IPS DF 6.9 (cell line): ENCODE results near the gene SCGB1D4.
"Not testable (repeated sequence)": the region's sequence is repeated elsewhere in the genome, so short reads cannot be mapped to it uniquely, and the experiment has no call there.

Source experiments
- DNase-seq: peaks from one replicate; pipeline ENCODE4 v3.0.0-alpha.2; 2013; ENCODE audit warnings: low read depth, low spot score
- H3K27ac ChIP-seq: one replicate; pipeline ENCODE4 v1.5.1; 2013; ENCODE audit warnings: low read length, control low read depth
- H3K27me3 ChIP-seq: 2 replicates; pipeline ENCODE4 v1.6.1; 2013; ENCODE audit warnings: mild to moderate bottlenecking, low read length; ENCODE audit not compliant: control insufficient read depth, insufficient read depth
- H3K36me3 ChIP-seq: 2 replicates; pipeline ENCODE4 v1.6.1; 2013; ENCODE audit warnings: low read length; ENCODE audit not compliant: control insufficient read depth, insufficient read depth
- H3K4me1 ChIP-seq: 2 replicates; pipeline ENCODE4 v1.6.1; 2013; ENCODE audit warnings: low read length; ENCODE audit not compliant: control insufficient read depth, insufficient read depth
- H3K4me3 ChIP-seq: 2 replicates; pipeline ENCODE4 v1.5.1; 2013; ENCODE audit warnings: mild to moderate bottlenecking, low read length
- H3K9me3 ChIP-seq: 2 replicates; pipeline ENCODE4 v1.6.1; 2013; ENCODE audit warnings: low read length, inconsistent platforms; ENCODE audit not compliant: control insufficient read depth, insufficient read depth
- WGBS: extraction: QIAGEN DNeasy Blood & Tissue Kit; methylation state at CpG from one replicate; pipeline ENCODE4 v1.1.7; 2013; ENCODE audit warnings: mixed read lengths, missing lambda C conversion rate; ENCODE audit not compliant: insufficient read length, insufficient coverage; 5-methylcytosine and 5-hydroxymethylcytosine counted together

SCGB1D4 gene

GRCh38 chr11:62331264-62331663, 32.4 kb upstream of the SCGB1D4 start:
- not testable (repeated sequence) for H3K4me3 ChIP-seq, H3K9me3 ChIP-seq, H3K4me1 ChIP-seq, H3K27me3 ChIP-seq, H3K36me3 ChIP-seq, H3K27ac ChIP-seq, DNase-seq
- WGBS: no CpG with 5 or more reads among the region's 3 CpGs

DNA sequence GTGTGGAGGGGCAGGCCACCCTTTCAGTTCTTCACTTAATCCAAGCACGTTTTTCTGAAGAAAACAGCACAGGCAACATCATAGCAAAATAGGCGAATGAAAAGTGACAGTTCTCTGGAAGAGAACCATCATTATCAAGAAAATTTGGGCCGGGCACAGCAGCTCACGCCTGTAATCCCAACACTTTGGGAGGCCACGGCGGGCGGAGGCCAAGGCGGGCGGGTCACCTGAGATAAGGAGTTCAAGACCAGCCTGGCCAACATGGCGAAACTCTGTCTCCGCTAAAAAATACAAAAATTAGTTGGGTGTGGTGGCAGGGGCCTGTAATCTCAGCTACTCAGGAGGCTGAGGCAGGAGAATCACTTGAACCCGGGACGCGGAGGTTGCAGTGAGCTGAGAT, 28.7 kb upstream of the SCGB1D4 start:
- not testable (repeated sequence) for H3K27me3 ChIP-seq, H3K9me3 ChIP-seq, H3K4me3 ChIP-seq, DNase-seq, H3K4me1 ChIP-seq, H3K27ac ChIP-seq, H3K36me3 ChIP-seq
- no CpG with 5 or more reads among the region's 14 CpGs for WGBS

- H3K4me3 ChIP-seq, H3K27ac ChIP-seq, H3K27me3 ChIP-seq, H3K4me1 ChIP-seq, H3K36me3 ChIP-seq, DNase-seq, H3K9me3 ChIP-seq: not testable (repeated sequence)
- no CpG with 5 or more reads among the region's 6 CpGs for WGBS
These were observed 27.8 kb upstream of the SCGB1D4 start for GRCh38 chr11:62326719-62327118.

- no CpG with 5 or more reads among the region's 5 CpGs for WGBS
- not testable (repeated sequence) for H3K36me3 ChIP-seq, DNase-seq, H3K27ac ChIP-seq, H3K27me3 ChIP-seq, H3K9me3 ChIP-seq, H3K4me3 ChIP-seq, H3K4me1 ChIP-seq
These were observed 26.9 kb upstream of the SCGB1D4 start for GRCh38 chr11:62325781-62326180.

GRCh38 chr11:62324731-62325556, 26.1 kb upstream of the SCGB1D4 start:
- peak; percentile 47 for DNase-seq
- WGBS: no CpG with 5 or more reads among the region's 18 CpGs

DNA sequence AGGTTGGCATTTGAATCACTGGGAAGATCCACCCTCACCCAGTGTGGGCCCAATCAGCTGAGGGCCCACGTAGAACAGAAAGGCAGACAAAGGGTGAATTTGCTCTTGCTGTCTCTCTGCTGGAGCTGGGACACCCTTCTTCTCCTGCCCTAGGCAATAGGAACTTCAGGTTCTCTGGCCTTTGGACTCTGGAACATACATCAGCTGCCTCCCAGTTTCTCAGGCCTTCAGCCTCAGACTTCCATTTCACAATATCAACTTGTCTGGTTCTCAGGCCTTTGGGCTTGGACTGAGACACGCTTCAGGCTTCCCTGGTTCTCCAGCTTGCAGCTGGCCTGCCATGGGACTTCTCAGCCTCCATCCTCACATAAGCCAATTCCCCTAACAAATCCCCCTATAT, 23.6 kb upstream of the SCGB1D4 start:
- H3K27ac ChIP-seq: no peak overlapping the region
- no peaks in the 10 kb centered on the region for H3K9me3 ChIP-seq
- no peaks in the 10 kb centered on the region for H3K4me1 ChIP-seq
- no peak for DNase-seq
- H3K27me3 ChIP-seq: no peaks in the 10 kb centered on the region
- H3K36me3 ChIP-seq: no peaks in the 10 kb centered on the region
- WGBS: no CpG with 5 or more reads among the region's 2 CpGs
- no peak overlapping the region for H3K4me3 ChIP-seq

More at GRCh38 chr11:62324731-62325556, 26.1 kb upstream of the SCGB1D4 start:
- Histone ChIP-seq H3K36me3 (no peaks in the 10 kb centered on the region), H3K27me3 (no peaks in the 10 kb centered on the region), H3K9me3 (no peaks in the 10 kb centered on the region), H3K4me1 (no peaks in the 10 kb centered on the region), H3K4me3 (no peak overlapping the region), H3K27ac (no peak overlapping the region)

- H3K9me3 ChIP-seq: no peaks in the 10 kb centered on the region
- no peak for DNase-seq
- H3K4me1 ChIP-seq: no peaks in the 10 kb centered on the region
- no peaks in the 10 kb centered on the region for H3K27me3 ChIP-seq
- no peaks in the 10 kb centered on the region for H3K36me3 ChIP-seq
- H3K4me3 ChIP-seq: no peak overlapping the region
- H3K27ac ChIP-seq: no peak overlapping the region
- no CpG with 5 or more reads among the region's 1 CpG for WGBS
These were observed 16.6 kb upstream of the SCGB1D4 start for GRCh38 chr11:62315431-62315830.

DNA sequence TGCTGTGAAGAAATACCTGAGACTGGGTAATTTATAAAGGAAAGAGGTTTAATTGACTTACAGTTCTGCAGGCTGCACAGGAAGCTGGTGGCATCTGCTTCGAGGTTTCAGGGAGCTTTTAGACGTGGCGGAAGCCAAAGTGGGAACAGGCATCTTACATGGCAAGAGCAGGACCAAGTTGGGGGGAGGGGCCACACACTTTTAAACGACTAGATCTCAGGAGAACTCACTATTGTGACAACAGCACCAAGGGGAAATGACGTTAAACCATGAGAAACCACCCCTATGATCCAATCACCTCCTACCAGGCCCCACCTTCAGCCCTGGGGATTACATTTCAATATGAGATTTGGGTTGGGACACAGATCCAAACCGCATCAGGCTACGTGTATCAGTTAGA, 11.1 kb upstream of the SCGB1D4 start:
- no peak for DNase-seq
- H3K27me3 ChIP-seq: no peaks in the 10 kb centered on the region
- no peak overlapping the region for H3K27ac ChIP-seq
- no CpG with 5 or more reads among the region's 7 CpGs for WGBS
- H3K4me3 ChIP-seq: no peak overlapping the region
- no peaks in the 10 kb centered on the region for H3K9me3 ChIP-seq
- H3K36me3 ChIP-seq: no peaks in the 10 kb centered on the region
- H3K4me1 ChIP-seq: no peaks in the 10 kb centered on the region

GRCh38 chr11:62307950-62308349, 9.1 kb upstream of the SCGB1D4 start:
- no peak for DNase-seq
- Histone ChIP-seq H3K9me3 (no peaks in the 10 kb centered on the region), H3K4me1 (no peaks in the 10 kb centered on the region), H3K36me3 (no peaks in the 10 kb centered on the region), H3K4me3 (no peak overlapping the region), H3K27ac (no peak overlapping the region), H3K27me3 (no peaks in the 10 kb centered on the region)

GRCh38 chr11:62306227-62306626, 7.4 kb upstream of the SCGB1D4 start:
- Histone ChIP-seq H3K27ac (no peak overlapping the region), H3K4me1 (no peaks in the 10 kb centered on the region), H3K9me3 (no peaks in the 10 kb centered on the region), H3K27me3 (no peaks in the 10 kb centered on the region), H3K36me3 (no peaks in the 10 kb centered on the region), H3K4me3 (no peak overlapping the region)
- DNase-seq: no peak
- no CpG with 5 or more reads among the region's 6 CpGs for WGBS

GRCh38 chr11:62295504-62295903, 3.4 kb downstream of the SCGB1D4 start:
- no CpG with 5 or more reads among the region's 2 CpGs for WGBS
- Histone ChIP-seq H3K9me3 (no peaks in the 10 kb centered on the region), H3K27me3 (no peaks in the 10 kb centered on the region)

More at GRCh38 chr11:62295504-62295903, 3.4 kb downstream of the SCGB1D4 start:
- no peaks in the 10 kb centered on the region for H3K36me3 ChIP-seq
- no peaks in the 10 kb centered on the region for H3K4me1 ChIP-seq
- no peak overlapping the region for H3K27ac ChIP-seq
- DNase-seq: no peak
- no peak overlapping the region for H3K4me3 ChIP-seq
